NCI-H446 (cell line): ENCODE measurements around the gene NAT9.

Experiments used
- DNase-seq, 2 experiments: peaks; one replicate each; lab custom pipeline; 2025; lab: John Stamatoyannopoulos, UW

The NAT9 gene

GRCh38 chr17:74779948-74780400, 3.8 kb upstream of the NAT9 start:
- no peak for DNase-seq

- no peak for DNase-seq
These were observed 3.4 kb upstream of the NAT9 start for GRCh38 chr17:74779501-74779900.

- DNase-seq = no peak
These were observed 2.8 kb upstream of the NAT9 start for GRCh38 chr17:74778960-74779359.

- no peak for DNase-seq
These were observed 1.9 kb upstream of the NAT9 start for GRCh38 chr17:74777901-74778515.

GRCh38 chr17:74776990-74777389, 845 bp upstream of the NAT9 start:
- no peak for DNase-seq

GRCh38 chr17:74775409-74776043, 619 bp downstream of the NAT9 start:
- no peak for DNase-seq

GRCh38 chr17:74773871-74774286, 2.3 kb downstream of the NAT9 start:
- DNase-seq = no peak

- DNase-seq = no peak
These were observed 2.7 kb downstream of the NAT9 start for GRCh38 chr17:74773414-74773813.

GRCh38 chr17:74772053-74772452, 4.1 kb downstream of the NAT9 start:
- DNase-seq = no peak

GRCh38 chr17:74771319-74771914, 4.7 kb downstream of the NAT9 start:
- no peak for DNase-seq

GRCh38 chr17:74770498-74771318, 5.4 kb downstream of the NAT9 start:
- no peak for DNase-seq

GRCh38 chr17:74769856-74770497, 6.2 kb downstream of the NAT9 start:
- DNase-seq = no peak

- no peak for DNase-seq
These were observed 6.8 kb downstream of the NAT9 start for GRCh38 chr17:74769266-74769855.

GRCh38 chr17:74768763-74769114, 7.4 kb downstream of the NAT9 start:
- DNase-seq = no peak

- peak; percentile 22 to 49 for DNase-seq
These were observed 7.9 kb downstream of the NAT9 start for GRCh38 chr17:74768069-74768762.

GRCh38 chr17:74767111-74767516, 9.0 kb downstream of the NAT9 start:
- DNase-seq = peak in 1 of 2 experiments; percentile 74

GRCh38 chr17:74766413-74766812, 9.7 kb downstream of the NAT9 start:
- no peak for DNase-seq

- no peak for DNase-seq
These were observed 11.3 kb downstream of the NAT9 start for GRCh38 chr17:74764751-74765286.

GRCh38 chr17:74763565-74764387, 12.4 kb downstream of the NAT9 start:
- no peak for DNase-seq

- DNase-seq = no peak
These were observed 14.2 kb downstream of the NAT9 start for GRCh38 chr17:74761931-74762330.
